Choroid plexus epithelial cell (primary cell): ENCODE results near the gene PLK1.
A peak's percentile ranks its signal among the peaks of the same experiment; 100 is the strongest.
"Not testable (repeated sequence)": the region's sequence is repeated elsewhere in the genome, so short reads cannot be mapped to it uniquely, and the experiment has no call there.

ENCODE experiments used
- DNase-seq: peaks from one replicate; pipeline ENCODE4 v3.0.0-alpha.2; 2010; ENCODE audit warnings: low read depth
- H3K4me3 ChIP-seq: 2 replicates; pipeline ENCODE4 v1.5.1; 2011; ENCODE audit warnings: low read depth, mild to moderate bottlenecking, control low read depth, low read length, moderate library complexity
- CTCF ChIP-seq: conservative IDR thresholded peaks from 2 replicates; pipeline ENCODE4 v1.5.1; 2011; ENCODE audit warnings: low read depth, mild to moderate bottlenecking, control low read depth, inconsistent platforms, low read length, moderate library complexity

The PLK1 gene

GRCh38 chr16:23724785-23725131 lies 46.1 kb downstream of the PLK1 start:
- TF ChIP-seq CTCF, result no peak
- H3K4me3 ChIP-seq, result no peak overlapping the region
- no peak for DNase-seq

- DNase-seq, result no peak
- TF ChIP-seq CTCF, result no peak
- no peak overlapping the region for H3K4me3 ChIP-seq
Measured at GRCh38 chr16:23726710-23727109, 48.0 kb downstream of the PLK1 start.

- no peak for TF ChIP-seq CTCF
- DNase-seq, result no peak
- no peak overlapping the region for H3K4me3 ChIP-seq
Measured at GRCh38 chr16:23728112-23728477, 49.4 kb downstream of the PLK1 start.

GRCh38 chr16:23729503-23730424 lies 51.1 kb downstream of the PLK1 start:
- DNase-seq, result peak; percentile 84
- no peak for TF ChIP-seq CTCF
- H3K4me3 ChIP-seq, result no peak overlapping the region

GRCh38 chr16:23734176-23734893 lies 55.6 kb downstream of the PLK1 start:
- DNase-seq, result no peak
- TF ChIP-seq CTCF, result no peak

GRCh38 chr16:23737423-23738028 lies 58.8 kb downstream of the PLK1 start:
- H3K4me3 ChIP-seq, DNase-seq: not testable (repeated sequence)

More at GRCh38 chr16:23734176-23734893, 55.6 kb downstream of the PLK1 start:
- H3K4me3 ChIP-seq, result no peak overlapping the region

- no peak for TF ChIP-seq CTCF
- H3K4me3 ChIP-seq, result no peak overlapping the region
- DNase-seq, result no peak
Measured at GRCh38 chr16:23739516-23739915, 60.8 kb downstream of the PLK1 start.
